ENCODE data around the gene ATG7. TPM values are rescaled to one million over a fixed set of nuclear protein-coding genes. Genes with fewer than 3 reads are reported as not detected.
"Not testable (repeated sequence)": the region's sequence is repeated elsewhere in the genome, so short reads cannot be mapped to it uniquely, and the experiment has no call there.

ATG7 gene
- polyA plus RNA-seq, 1 donor (not counting 4 experiments of a cell fraction or from before 2014, with no cell fraction given): 27.9 TPM

GRCh38 chr3:11339541-11339940 lies 67.3 kb downstream of the ATG7 start:
- Histone ChIP-seq H3K9me3 (ENCODE audit: control insufficient read depth, low read depth, low read length) (no peaks in the 10 kb centered on the region), H3K9ac (ENCODE audit: control insufficient read depth, extremely low read depth, insufficient read depth, low read length) (no peak overlapping the region), H3K79me2 (ENCODE audit: control insufficient read depth, insufficient read depth, low read length) (no peaks in the 10 kb centered on the region), H3K9me1 (ENCODE audit: control insufficient read depth, extremely low read depth, insufficient read depth, low read length) (no peaks in the 10 kb centered on the region), H3K36me3 (ENCODE audit: control insufficient read depth in 2 of 2, extremely low read depth in 1 of 2, insufficient read depth in 2 of 2, low read length in 2 of 2) (peaks cover 7 to 8% of the 10 kb centered on the region in 2 experiments), H3K27me3 (ENCODE audit: control insufficient read depth, extremely low read depth, insufficient read depth, low read length) (no peaks in the 10 kb centered on the region), H4K20me1 (ENCODE audit: control insufficient read depth, extremely low read depth, insufficient read depth, low read length) (no peaks in the 10 kb centered on the region), H3K4me2 (ENCODE audit: control insufficient read depth, extremely low read depth, insufficient read depth, low read depth, low read length) (no peak overlapping the region), H3K27ac (ENCODE audit: control insufficient read depth, insufficient read depth, low read length) (no peak overlapping the region), H2AFZ (ENCODE audit: control insufficient read depth, low read length) (no peak overlapping the region), H3K4me3 (ENCODE audit: control insufficient read depth in 2 of 3, extremely low read depth in 1 of 3, insufficient read depth in 2 of 3, low read depth in 1 of 3, low read length in 3 of 3) (no peak overlapping the region), H3K4me1 (ENCODE audit: control insufficient read depth, extremely low read depth, insufficient read depth, low read length) (no peaks in the 10 kb centered on the region)
- dilution Hi-C loops (cut with MboI; ENCODE audit: extremely low pct_ligation_motif_present, low sequenced_read_pairs): no loop called here
- DNase-seq (ENCODE audit: low read depth, low spot score): no peak
- TF ChIP-seq EZH2 (IDR thresholded peaks at IDR 0.05; ENCODE audit: low read length): no peak
- TF ChIP-seq CTCF (optimal IDR thresholded peaks at IDR 0.05 in 1 of 3, IDR thresholded peaks at IDR 0.05 in 1 of 3, conservative IDR thresholded peaks at IDR 0.05 in 1 of 3; ENCODE audit: extremely low read depth in 1 of 3, insufficient read depth in 2 of 3, low read length in 3 of 3): no peak
- no peak for FAIRE-seq

- Histone ChIP-seq H3K9ac (ENCODE audit: control insufficient read depth, extremely low read depth, insufficient read depth, low read length) (no peak overlapping the region), H3K9me1 (ENCODE audit: control insufficient read depth, extremely low read depth, insufficient read depth, low read length) (no peaks in the 10 kb centered on the region), H3K4me3 (ENCODE audit: control insufficient read depth in 2 of 3, extremely low read depth in 1 of 3, insufficient read depth in 2 of 3, low read depth in 1 of 3, low read length in 3 of 3) (no peak overlapping the region), H3K27me3 (ENCODE audit: control insufficient read depth, extremely low read depth, insufficient read depth, low read length) (no peaks in the 10 kb centered on the region), H3K27ac (ENCODE audit: control insufficient read depth, insufficient read depth, low read length) (no peak overlapping the region), H3K4me2 (ENCODE audit: control insufficient read depth, extremely low read depth, insufficient read depth, low read depth, low read length) (no peak overlapping the region), H3K36me3 (ENCODE audit: control insufficient read depth in 2 of 2, extremely low read depth in 1 of 2, insufficient read depth in 2 of 2, low read length in 2 of 2) (peaks cover 9 to 15% of the 10 kb centered on the region in 2 experiments), H4K20me1 (ENCODE audit: control insufficient read depth, extremely low read depth, insufficient read depth, low read length) (no peaks in the 10 kb centered on the region), H3K4me1 (ENCODE audit: control insufficient read depth, extremely low read depth, insufficient read depth, low read length) (no peaks in the 10 kb centered on the region), H3K79me2 (ENCODE audit: control insufficient read depth, insufficient read depth, low read length) (no peaks in the 10 kb centered on the region), H2AFZ (ENCODE audit: control insufficient read depth, low read length) (no peak overlapping the region), H3K9me3 (ENCODE audit: control insufficient read depth, low read depth, low read length) (no peaks in the 10 kb centered on the region)
- TF ChIP-seq CTCF (optimal IDR thresholded peaks at IDR 0.05 in 1 of 3, IDR thresholded peaks at IDR 0.05 in 1 of 3, conservative IDR thresholded peaks at IDR 0.05 in 1 of 3; ENCODE audit: extremely low read depth in 1 of 3, insufficient read depth in 2 of 3, low read length in 3 of 3) (no peak), EZH2 (IDR thresholded peaks at IDR 0.05; ENCODE audit: low read length) (no peak)
- dilution Hi-C loops (cut with MboI; ENCODE audit: extremely low pct_ligation_motif_present, low sequenced_read_pairs): no loop called here
- DNase-seq (ENCODE audit: low read depth, low spot score): no peak
- peak; percentile 39 for FAIRE-seq
These were observed 74.2 kb downstream of the ATG7 start for GRCh38 chr3:11346416-11346815.

GRCh38 chr3:11348877-11349276 lies 76.7 kb downstream of the ATG7 start:
- H2AFZ ChIP-seq (ENCODE audit: control insufficient read depth, low read length); H3K4me2 ChIP-seq (ENCODE audit: control insufficient read depth, extremely low read depth, insufficient read depth, low read depth, low read length); H3K9me3 ChIP-seq (ENCODE audit: control insufficient read depth, low read depth, low read length); H3K9me1 ChIP-seq (ENCODE audit: control insufficient read depth, extremely low read depth, insufficient read depth, low read length); H3K27ac ChIP-seq (ENCODE audit: control insufficient read depth, insufficient read depth, low read length); DNase-seq (ENCODE audit: low read depth, low spot score); H3K4me1 ChIP-seq (ENCODE audit: control insufficient read depth, extremely low read depth, insufficient read depth, low read length); H3K79me2 ChIP-seq (ENCODE audit: control insufficient read depth, insufficient read depth, low read length); H4K20me1 ChIP-seq (ENCODE audit: control insufficient read depth, extremely low read depth, insufficient read depth, low read length); H3K27me3 ChIP-seq (ENCODE audit: control insufficient read depth, extremely low read depth, insufficient read depth, low read length); dilution Hi-C loops (cut with MboI; ENCODE audit: extremely low pct_ligation_motif_present, low sequenced_read_pairs); FAIRE-seq; H3K4me3 ChIP-seq (ENCODE audit: control insufficient read depth in 2 of 3, extremely low read depth in 1 of 3, insufficient read depth in 2 of 3, low read depth in 1 of 3, low read length in 3 of 3); H3K9ac ChIP-seq (ENCODE audit: control insufficient read depth, extremely low read depth, insufficient read depth, low read length): not testable (repeated sequence)
- peaks cover 3 to 12% of the 10 kb centered on the region in 2 experiments for H3K36me3 ChIP-seq (ENCODE audit: control insufficient read depth in 2 of 2, extremely low read depth in 1 of 2, insufficient read depth in 2 of 2, low read length in 2 of 2)

Measured in keratinocyte (primary cell).